ENCODE results near the gene KRT79. TPM values are rescaled to one million over a fixed set of nuclear protein-coding genes. Genes with fewer than 3 reads are reported as not detected.

The KRT79 gene
- total and polyA plus RNA-seq, 12 donors = 0.30 TPM; not detected in 11

GRCh38 chr12:52848661-52849255, 14.6 kb upstream of the KRT79 start, which contains the start of gene KRT78:
TSS of gene KRT78 (minus strand) at chr12:52848994. CDS start at chr12:52848930, 64 bp downstream.
- TF ChIP-seq, protein P1, sequence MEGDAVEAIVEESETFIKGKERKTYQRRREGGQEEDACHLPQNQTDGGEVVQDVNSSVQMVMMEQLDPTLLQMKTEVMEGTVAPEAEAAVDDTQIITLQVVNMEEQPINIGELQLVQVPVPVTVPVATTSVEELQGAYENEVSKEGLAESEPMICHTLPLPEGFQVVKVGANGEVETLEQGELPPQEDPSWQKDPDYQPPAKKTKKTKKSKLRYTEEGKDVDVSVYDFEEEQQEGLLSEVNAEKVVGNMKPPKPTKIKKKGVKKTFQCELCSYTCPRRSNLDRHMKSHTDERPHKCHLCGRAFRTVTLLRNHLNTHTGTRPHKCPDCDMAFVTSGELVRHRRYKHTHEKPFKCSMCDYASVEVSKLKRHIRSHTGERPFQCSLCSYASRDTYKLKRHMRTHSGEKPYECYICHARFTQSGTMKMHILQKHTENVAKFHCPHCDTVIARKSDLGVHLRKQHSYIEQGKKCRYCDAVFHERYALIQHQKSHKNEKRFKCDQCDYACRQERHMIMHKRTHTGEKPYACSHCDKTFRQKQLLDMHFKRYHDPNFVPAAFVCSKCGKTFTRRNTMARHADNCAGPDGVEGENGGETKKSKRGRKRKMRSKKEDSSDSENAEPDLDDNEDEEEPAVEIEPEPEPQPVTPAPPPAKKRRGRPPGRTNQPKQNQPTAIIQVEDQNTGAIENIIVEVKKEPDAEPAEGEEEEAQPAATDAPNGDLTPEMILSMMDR (IDR thresholded peaks at IDR 0.05) = no peak
- Histone ChIP-seq H3K4me3 (no peak within 1 kb of the TSS), H3K36me3 (no peaks in the 10 kb centered on the region), H3K4me1 (no peaks in the 10 kb centered on the region), H3K27me3 (peaks cover 0 to 34% (median 6%) of the 10 kb centered on the region in 7 donors), H3K9me3 (no peaks in the 10 kb centered on the region), H3K27ac (no peak within 1 kb of the TSS)
- no peak for DNase-seq
- intact Hi-C loops (cut with DNase I) = no loop called here
- no peak for ATAC-seq
- WGBS, 2 donors = 82 to 87% methylated on average over 16 of the region's 16 CpGs

DNA sequence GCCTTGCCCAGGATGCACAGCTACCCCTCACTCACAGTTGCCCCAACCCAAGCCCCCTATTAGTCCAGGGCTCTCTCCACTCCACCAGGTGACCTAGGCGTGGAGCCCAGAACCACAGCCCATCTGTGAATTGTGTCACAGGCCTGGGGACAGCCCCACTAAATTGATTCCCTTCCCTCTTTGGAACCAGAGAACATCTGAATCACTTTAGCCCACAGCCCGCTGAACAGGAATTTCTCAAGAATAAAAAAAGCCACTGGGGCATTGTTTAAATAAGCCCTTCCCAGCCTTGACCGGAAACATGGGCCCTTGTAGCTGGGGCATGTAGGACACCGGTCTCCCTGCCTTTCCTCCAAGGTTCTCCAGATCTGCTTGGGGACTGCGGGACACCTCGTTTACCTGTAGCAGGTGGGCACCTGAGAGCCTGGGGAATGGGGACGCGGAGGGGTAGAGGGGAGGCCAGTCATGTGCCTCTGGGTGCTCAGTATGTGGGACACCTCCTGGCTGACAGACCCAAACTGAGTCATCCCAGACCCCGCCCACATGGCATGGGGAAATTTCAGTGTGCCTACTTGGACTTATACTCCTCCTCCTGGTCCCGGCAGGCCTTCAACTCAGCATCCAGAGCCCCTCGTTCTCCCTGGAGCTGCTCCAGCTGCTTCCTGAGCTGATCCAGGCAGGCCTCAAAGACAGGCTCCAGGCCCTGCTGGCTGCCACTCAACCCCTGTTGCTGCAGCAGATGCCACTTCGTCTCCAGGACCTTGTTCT, 13.4 kb upstream of the KRT79 start:
- Histone ChIP-seq H3K4me3 (no peak overlapping the region), H3K27ac (no peak overlapping the region), H3K27me3 (peaks cover 0 to 34% (median 6%) of the 10 kb centered on the region in 7 donors), H3K4me1 (no peaks in the 10 kb centered on the region), H3K36me3 (no peaks in the 10 kb centered on the region), H3K9me3 (no peaks in the 10 kb centered on the region)
- no peak for ATAC-seq
- intact Hi-C loops (cut with DNase I) = no loop called here
- 75 to 81% methylated on average over 12 of the region's 12 CpGs for WGBS, 2 donors
- no peak for DNase-seq
- TF ChIP-seq, protein P1 (IDR thresholded peaks at IDR 0.05) = no peak

DNA sequence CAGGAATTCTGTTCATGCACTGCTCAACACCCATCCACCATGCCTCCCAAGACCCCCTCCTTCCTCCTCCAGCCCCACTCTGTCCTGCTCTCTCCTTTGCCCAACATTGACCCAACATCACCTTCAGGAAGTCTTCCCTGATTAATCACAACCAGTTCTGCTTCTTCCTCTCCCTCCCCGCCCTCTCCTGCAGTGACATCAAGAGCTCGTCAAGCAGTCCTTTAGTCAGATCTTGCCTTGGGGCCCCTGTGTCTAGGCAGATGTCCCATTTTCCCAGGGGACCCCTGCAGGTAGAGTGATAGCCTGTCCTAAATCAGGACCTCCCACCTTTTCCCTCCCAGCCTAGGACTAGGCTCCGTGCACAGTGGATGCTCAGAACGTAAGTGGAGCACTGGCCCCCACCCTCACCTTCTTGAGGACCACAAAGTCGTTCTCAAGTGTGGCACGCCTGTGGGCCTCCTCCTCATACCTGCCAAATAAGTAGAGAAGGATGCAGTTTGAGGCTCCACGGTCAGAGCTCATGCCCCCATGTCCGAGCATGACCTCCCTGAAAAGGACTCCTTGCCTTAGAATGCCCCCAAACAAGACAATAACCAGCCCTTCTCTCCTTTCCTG, 12.4 kb upstream of the KRT79 start:
- H3K9me3 ChIP-seq = no peaks in the 10 kb centered on the region
- DNase-seq (no peak), ATAC-seq (no peak)
- intact Hi-C loops (cut with DNase I) = no loop called here
- no peak overlapping the region for H3K4me3 ChIP-seq
- TF ChIP-seq, protein P1 (IDR thresholded peaks at IDR 0.05) = no peak
- H3K4me1 ChIP-seq = no peaks in the 10 kb centered on the region
- no peak overlapping the region for H3K27ac ChIP-seq
- no peaks in the 10 kb centered on the region for H3K36me3 ChIP-seq
- 72 to 79% methylated on average over 8 of the region's 8 CpGs for WGBS, 2 donors
- peaks cover 0 to 28% (median 6%) of the 10 kb centered on the region in 7 donors for H3K27me3 ChIP-seq

DNA sequence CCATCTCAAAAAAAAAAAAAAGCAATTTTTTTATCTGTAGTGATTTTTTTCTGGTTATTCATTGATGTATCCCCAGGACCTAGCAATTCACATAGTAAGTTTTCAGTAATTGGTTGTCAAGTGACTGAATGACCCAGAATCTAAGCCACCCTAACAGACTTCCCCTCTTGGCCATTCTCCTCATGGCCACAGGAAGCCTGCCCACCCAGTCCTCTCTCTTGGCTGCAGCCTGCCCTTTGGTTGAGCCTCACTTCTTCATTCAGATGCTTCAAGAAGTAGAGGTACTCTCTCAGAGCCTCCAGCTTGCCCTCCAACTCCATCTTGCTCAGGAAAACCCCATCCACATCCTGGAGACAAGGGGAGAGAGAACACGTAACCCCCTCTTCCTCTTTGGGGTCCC, 11.8 kb upstream of the KRT79 start:
- Histone ChIP-seq H3K4me1 (no peaks in the 10 kb centered on the region), H3K27me3 (peaks cover 0 to 30% (median 5%) of the 10 kb centered on the region in 7 donors), H3K27ac (no peak overlapping the region), H3K9me3 (no peaks in the 10 kb centered on the region), H3K4me3 (no peak overlapping the region), H3K36me3 (no peaks in the 10 kb centered on the region)
- TF ChIP-seq, protein P1 (IDR thresholded peaks at IDR 0.05) = no peak
- ATAC-seq = no peak
- intact Hi-C loops (cut with DNase I) = no loop called here
- 81 to 83% methylated on average over 1 of the region's 1 CpG for WGBS, 2 donors
- no peak for DNase-seq
